Immature natural killer cell (primary cell): ENCODE results near the gene CHN1. TPM values are rescaled to one million over a fixed set of nuclear protein-coding genes. Genes with fewer than 3 reads are reported as not detected.

ENCODE experiments used
- DNase-seq, 3 donors: peaks; one replicate each; pipeline ENCODE4 v3.0.0; 2022; ENCODE audit warnings: mixed read lengths in 1 of 3
- H3K27ac Mint-ChIP-seq, 6 donors: one replicate each; pipeline ENCODE4 v1.8.0; 2020; ENCODE audit warnings: mixed read lengths in 6 of 6, mild to moderate bottlenecking in 5 of 6, inconsistent platforms in 4 of 6, moderate library complexity in 3 of 6
- H3K27me3 Mint-ChIP-seq, 3 donors: one replicate each; pipeline ENCODE4 v1.8.0; 2020 to 2021; ENCODE audit warnings: low read depth in 3 of 3, mild to moderate bottlenecking in 3 of 3, mixed read lengths in 3 of 3, moderate library complexity in 3 of 3, inconsistent platforms in 1 of 3
- H3K36me3 Mint-ChIP-seq, 3 donors: one replicate each; pipeline ENCODE4 v1.8.0; 2020; ENCODE audit warnings: mixed read lengths in 3 of 3, inconsistent platforms in 2 of 3, mild to moderate bottlenecking in 2 of 3
- H3K4me1 Mint-ChIP-seq, 2 donors: one replicate each; pipeline ENCODE4 v1.8.0; 2020; ENCODE audit warnings: inconsistent platforms in 2 of 2, mild to moderate bottlenecking in 2 of 2, mixed read lengths in 2 of 2, moderate library complexity in 1 of 2
- H3K4me3 Mint-ChIP-seq, 5 donors: one replicate each; pipeline ENCODE4 v1.8.0; 2020; ENCODE audit warnings: mild to moderate bottlenecking in 5 of 5, mixed read lengths in 5 of 5, inconsistent platforms in 3 of 5, moderate library complexity in 3 of 5
- H3K9me3 Mint-ChIP-seq, 6 donors: one replicate each; pipeline ENCODE4 v1.8.0; 2020; ENCODE audit warnings: mild to moderate bottlenecking in 6 of 6, mixed read lengths in 6 of 6, inconsistent platforms in 4 of 6, moderate library complexity in 3 of 6
- polyA plus RNA-seq, 3 donors: library from polyadenylated mRNA; unstranded; fragments of 300-500 nt; fragmentation: Illumina TruSeq; gene quantifications; one replicate each; pipeline ENCODE4 v1.2.3, GENCODE V29; 2021

Gene CHN1
- polyA plus RNA-seq, 3 donors from 2014 or later, result 0.11 to 0.69 TPM; not detected in 1

- H3K4me1 Mint-ChIP-seq, result peaks cover 21 to 23% of the 10 kb centered on the region in 2 donors
- H3K27me3 Mint-ChIP-seq, result peaks cover 2 to 3% (median 2%) of the 10 kb centered on the region in 3 donors
- no peaks in the 10 kb centered on the region for H3K9me3 Mint-ChIP-seq
- peak overlapping the region in 4 of 6 donors; percentile 43 to 81 (median 61) for H3K27ac Mint-ChIP-seq
- no peak for DNase-seq
- H3K36me3 Mint-ChIP-seq, result no peaks in the 10 kb centered on the region
- H3K4me3 Mint-ChIP-seq, result no peak overlapping the region
Measured at GRCh38 chr2:174749793-174750192, 255.4 kb downstream of the CHN1 start.

- Mint-ChIP-seq H3K4me3 (no peak overlapping the region), H3K36me3 (no peaks in the 10 kb centered on the region), H3K27ac (peak overlapping the region in 2 of 6 donors; percentile 23 to 75), H3K4me1 (peaks cover 21 to 23% of the 10 kb centered on the region in 2 donors), H3K9me3 (no peaks in the 10 kb centered on the region), H3K27me3 (peaks cover 0 to 3% (median 2%) of the 10 kb centered on the region in 3 donors)
- DNase-seq, result peak; percentile 50 to 59 (median 57)
Measured at GRCh38 chr2:174748948-174749347, 256.2 kb downstream of the CHN1 start.

Other genes with a start within 250 kb of the CHN1 start
- gene CHRNA1, start 240.9 kb downstream of the CHN1 start, polyA plus RNA-seq, result not detected
- 10 to 100 TPM; 21.2 to 42.7 (median 35.5) TPM for gene ATF2, start 162.8 kb upstream of the CHN1 start, polyA plus RNA-seq
- gene ATP5MC3, start 176.3 kb upstream of the CHN1 start, polyA plus RNA-seq, result 100 to 1,000 TPM; 377 to 560 (median 464) TPM